ENCODE measurements around the gene EXOC4. TPM values are rescaled to one million over a fixed set of nuclear protein-coding genes. Genes with fewer than 3 reads are reported as not detected.

Gene EXOC4
- total RNA-seq, 4 donors from 2014 or later: 36.6 to 64.0 (median 57.4) TPM

DNA sequence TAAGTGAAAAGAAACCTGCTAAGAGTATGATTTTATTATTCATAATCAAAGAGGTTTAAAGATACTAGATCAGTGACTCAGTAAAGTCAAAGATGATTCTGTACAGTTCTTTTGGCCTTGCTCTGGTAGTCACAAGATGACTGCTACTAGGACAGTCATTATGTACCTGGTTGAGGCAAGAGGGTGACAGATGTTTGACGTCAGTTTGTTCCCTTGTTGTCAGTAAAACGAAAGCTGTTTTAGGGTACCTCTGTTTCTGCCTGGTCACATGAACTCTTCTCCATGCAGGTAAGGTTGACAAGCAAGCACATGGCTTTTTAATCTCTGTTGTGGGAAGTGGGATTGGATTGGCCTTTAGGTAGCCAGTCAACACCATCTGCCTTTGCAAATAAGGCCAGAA, 308.0 kb downstream of the EXOC4 start:
- no peak for DNase-seq (ENCODE audit: extremely low spot score)
- TF ChIP-seq POLR2AphosphoS5 (IDR thresholded peaks at IDR 0.05): no peak
- no peak for TF ChIP-seq EP300 (IDR thresholded peaks at IDR 0.05)
- no peak for TF ChIP-seq CTCF (IDR thresholded peaks at IDR 0.05)
- TF ChIP-seq POLR2A (IDR thresholded peaks at IDR 0.05; ENCODE audit: low read depth): no peak
- Histone ChIP-seq H3K27me3 (no peaks in the 10 kb centered on the region), H3K36me3 (no peaks in the 10 kb centered on the region), H3K9me3 (no peaks in the 10 kb centered on the region), H3K4me3 (no peak overlapping the region), H3K4me1 (no peaks in the 10 kb centered on the region), H3K27ac (replicated peaks in 1 of 4) (no peak overlapping the region)
- 96% methylated on average over 2 of the region's 2 CpGs for WGBS
- intact Hi-C loops (cut with DNase I): no loop called here

GRCh38 chr7:133561396-133561795, 308.5 kb downstream of the EXOC4 start:
- Histone ChIP-seq H3K27ac (replicated peaks in 1 of 4) (no peak overlapping the region), H3K36me3 (no peaks in the 10 kb centered on the region), H3K4me3 (no peak overlapping the region), H3K4me1 (no peaks in the 10 kb centered on the region), H3K27me3 (no peaks in the 10 kb centered on the region), H3K9me3 (no peaks in the 10 kb centered on the region)
- intact Hi-C loops (cut with DNase I): no loop called here
- WGBS: 95% methylated on average over 3 of the region's 3 CpGs
- no peak for DNase-seq (ENCODE audit: extremely low spot score)
- TF ChIP-seq EP300 (IDR thresholded peaks at IDR 0.05): no peak

DNA sequence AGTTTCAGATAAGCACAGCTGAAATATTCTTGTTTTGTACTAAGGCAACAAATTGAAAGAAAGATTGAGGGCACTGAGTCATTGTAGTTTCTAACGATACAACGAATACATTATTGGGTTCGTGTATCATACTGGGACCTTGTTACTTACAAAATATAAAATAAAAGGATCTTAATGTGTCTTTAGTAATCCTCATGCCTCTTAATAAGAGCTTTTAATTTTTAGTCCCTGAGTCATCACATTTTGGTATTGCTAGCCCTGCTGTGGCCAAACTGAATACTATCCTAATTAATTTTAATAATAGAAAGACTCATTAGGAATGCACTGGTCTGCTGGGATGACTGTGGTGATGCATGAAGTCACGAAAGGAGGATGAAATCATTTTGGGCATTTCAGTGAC, 309.7 kb downstream of the EXOC4 start:
- Histone ChIP-seq H3K9me3 (no peaks in the 10 kb centered on the region), H3K4me3 (no peak overlapping the region), H3K27ac (replicated peaks in 1 of 4) (no peak overlapping the region), H3K36me3 (no peaks in the 10 kb centered on the region), H3K4me1 (no peaks in the 10 kb centered on the region), H3K27me3 (no peaks in the 10 kb centered on the region)
- intact Hi-C loops (cut with DNase I): no loop called here
- no peak for DNase-seq (ENCODE audit: extremely low spot score)
- WGBS: 87% methylated on average over 4 of the region's 4 CpGs
- TF ChIP-seq POLR2AphosphoS5 (IDR thresholded peaks at IDR 0.05) (no peak), CTCF (IDR thresholded peaks at IDR 0.05) (no peak), POLR2A (IDR thresholded peaks at IDR 0.05; ENCODE audit: low read depth) (no peak), EP300 (IDR thresholded peaks at IDR 0.05) (no peak)

GRCh38 chr7:133563251-133563650, 310.4 kb downstream of the EXOC4 start:
- no peak overlapping the region for H3K4me3 ChIP-seq
- H3K27me3 ChIP-seq: no peaks in the 10 kb centered on the region
- H3K4me1 ChIP-seq: no peaks in the 10 kb centered on the region
- H3K36me3 ChIP-seq: no peaks in the 10 kb centered on the region
- no peak for TF ChIP-seq POLR2A (IDR thresholded peaks at IDR 0.05; ENCODE audit: low read depth)
- TF ChIP-seq CTCF (IDR thresholded peaks at IDR 0.05): no peak
- no peak for TF ChIP-seq EP300 (IDR thresholded peaks at IDR 0.05)
- no peak for TF ChIP-seq POLR2AphosphoS5 (IDR thresholded peaks at IDR 0.05)
- DNase-seq (ENCODE audit: extremely low spot score): no peak
- intact Hi-C loops (cut with DNase I): no loop called here
- no peak overlapping the region for H3K27ac ChIP-seq (replicated peaks in 1 of 4)
- H3K9me3 ChIP-seq: no peaks in the 10 kb centered on the region
- 75% methylated on average over 5 of the region's 5 CpGs for WGBS

- Histone ChIP-seq H3K4me1 (no peaks in the 10 kb centered on the region), H3K4me3 (no peak overlapping the region), H3K9me3 (no peaks in the 10 kb centered on the region), H3K27me3 (no peaks in the 10 kb centered on the region), H3K36me3 (no peaks in the 10 kb centered on the region), H3K27ac (replicated peaks in 1 of 4) (no peak overlapping the region)
- 96% methylated on average over 2 of the region's 2 CpGs for WGBS
- TF ChIP-seq POLR2AphosphoS5 (IDR thresholded peaks at IDR 0.05): no peak
- no peak for TF ChIP-seq EP300 (IDR thresholded peaks at IDR 0.05)
- TF ChIP-seq POLR2A (IDR thresholded peaks at IDR 0.05; ENCODE audit: low read depth): no peak
- TF ChIP-seq CTCF (IDR thresholded peaks at IDR 0.05): no peak
- DNase-seq (ENCODE audit: extremely low spot score): no peak
- intact Hi-C loops (cut with DNase I): no loop called here
Observed at GRCh38 chr7:133564484-133564883, 311.6 kb downstream of the EXOC4 start.
